GM19193 (cell line): ENCODE measurements around the gene MAD1L1.

ENCODE experiments used
- POLR2A ChIP-seq: IDR thresholded peaks from 4 replicates; pipeline ENCODE4 v1.6.1; 2011; ENCODE audit not compliant: insufficient read depth, insufficient read length; ENCODE audit errors: extremely low read depth

Gene MAD1L1

GRCh38 chr7:1943933-1944618 lies 288.7 kb downstream of the MAD1L1 start:
- no peak for TF ChIP-seq POLR2A

- TF ChIP-seq POLR2A = no peak
Observed at GRCh38 chr7:1943326-1943725, 289.4 kb downstream of the MAD1L1 start.

- TF ChIP-seq POLR2A = no peak
Observed at GRCh38 chr7:1942941-1943289, 289.8 kb downstream of the MAD1L1 start.

GRCh38 chr7:1942243-1942940 lies 290.4 kb downstream of the MAD1L1 start:
- no peak for TF ChIP-seq POLR2A

GRCh38 chr7:1941464-1942242 lies 291.1 kb downstream of the MAD1L1 start:
- TF ChIP-seq POLR2A = no peak

GRCh38 chr7:1940863-1941262 lies 291.9 kb downstream of the MAD1L1 start:
- TF ChIP-seq POLR2A = no peak

GRCh38 chr7:1940402-1940786 lies 292.4 kb downstream of the MAD1L1 start:
- TF ChIP-seq POLR2A = peak; percentile 73

GRCh38 chr7:1939434-1940401 lies 293.0 kb downstream of the MAD1L1 start:
- no peak for TF ChIP-seq POLR2A

GRCh38 chr7:1938788-1939433 lies 293.8 kb downstream of the MAD1L1 start:
- no peak for TF ChIP-seq POLR2A

GRCh38 chr7:1937252-1937605 lies 295.5 kb downstream of the MAD1L1 start:
- TF ChIP-seq POLR2A = no peak

- TF ChIP-seq POLR2A = no peak
Observed at GRCh38 chr7:1936531-1937251, 296.1 kb downstream of the MAD1L1 start.

GRCh38 chr7:1936006-1936310 lies 296.8 kb downstream of the MAD1L1 start:
- no peak for TF ChIP-seq POLR2A

- no peak for TF ChIP-seq POLR2A
Observed at GRCh38 chr7:1935176-1936005, 297.4 kb downstream of the MAD1L1 start.
